NCI-H2029 treated with DMSO at 0.1 percent for 48 hours (cell line): ENCODE data around the gene CPT2.

ENCODE experiments used
- DNase-seq: peaks from one replicate; lab custom pipeline; 2025; lab: John Stamatoyannopoulos, UW

Gene CPT2

GRCh38 chr1:53218201-53218600 lies 21.6 kb downstream of the CPT2 start:
- DNase-seq: no peak

DNA sequence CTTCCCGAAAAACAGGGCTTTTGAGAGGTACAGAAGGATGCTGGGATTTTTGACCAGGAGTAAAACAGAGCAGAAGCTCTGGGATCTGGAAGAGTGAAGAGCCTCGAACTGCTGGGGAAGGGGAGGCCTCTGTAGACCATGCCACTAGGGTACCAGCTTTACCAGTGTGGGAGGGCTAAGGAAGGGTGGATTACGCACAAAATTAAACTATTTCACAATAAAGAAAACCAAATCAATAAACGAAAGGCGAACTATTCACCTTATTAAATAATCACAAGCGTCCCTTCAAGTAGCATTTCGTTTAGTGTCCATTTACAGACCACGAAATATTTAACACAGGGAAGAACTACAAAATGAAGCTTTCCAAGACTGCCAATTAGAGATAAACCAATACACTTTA lies 23.1 kb downstream of the CPT2 start:
- no peak for DNase-seq

GRCh38 chr1:53220171-53220961 lies 23.7 kb downstream of the CPT2 start, which contains the start of gene CZIB:
Gene CZIB (minus strand): TSS chr1:53220634. CDS start chr1:53220575, 59 bp downstream.
- DNase-seq: peak; percentile 93

DNA sequence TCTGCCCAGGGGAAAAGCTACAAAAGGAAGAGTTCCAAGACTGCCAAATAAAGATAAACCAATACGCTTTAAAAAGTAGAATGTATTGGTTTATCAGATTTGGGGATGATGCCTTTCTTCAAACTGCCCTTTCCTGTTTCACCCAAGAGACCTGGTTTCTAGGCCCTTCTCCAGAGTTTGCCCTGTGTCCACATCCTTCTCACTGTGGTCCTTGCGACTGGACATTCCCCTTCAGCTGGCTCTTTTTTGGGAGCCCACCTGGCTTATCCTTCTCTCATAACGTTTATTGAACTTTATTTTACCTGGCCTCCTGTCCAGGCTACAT lies 24.3 kb downstream of the CPT2 start:
- no peak for DNase-seq

DNA sequence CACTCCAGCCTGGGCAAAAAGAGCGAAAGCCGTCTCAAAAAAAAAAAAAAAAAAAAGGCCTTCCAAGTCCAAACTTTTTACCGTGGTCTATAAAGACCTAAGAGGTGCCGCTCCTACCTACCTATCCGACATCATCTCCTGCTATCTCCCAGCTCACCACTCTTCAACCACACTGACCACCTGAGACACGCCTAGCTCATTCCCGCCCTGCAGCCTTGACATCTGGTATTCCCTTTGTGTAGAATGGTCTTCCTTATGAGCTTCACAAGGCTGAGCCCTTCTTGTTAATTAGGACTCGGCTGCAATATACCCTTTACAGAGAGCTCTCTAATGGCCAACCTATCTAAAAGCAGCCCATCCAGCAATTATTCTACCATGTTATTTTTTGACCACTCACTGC lies 41.0 kb downstream of the CPT2 start:
- no peak for DNase-seq

GRCh38 chr1:53238197-53239155 lies 41.9 kb downstream of the CPT2 start, which contains the start of gene MAGOH:
Gene MAGOH (minus strand): TSS chr1:53238518. CDS start chr1:53238448, 70 bp downstream.
- DNase-seq: peak; percentile 89

- DNase-seq: no peak
These were observed 45.2 kb downstream of the CPT2 start for GRCh38 chr1:53241828-53242227.

DNA sequence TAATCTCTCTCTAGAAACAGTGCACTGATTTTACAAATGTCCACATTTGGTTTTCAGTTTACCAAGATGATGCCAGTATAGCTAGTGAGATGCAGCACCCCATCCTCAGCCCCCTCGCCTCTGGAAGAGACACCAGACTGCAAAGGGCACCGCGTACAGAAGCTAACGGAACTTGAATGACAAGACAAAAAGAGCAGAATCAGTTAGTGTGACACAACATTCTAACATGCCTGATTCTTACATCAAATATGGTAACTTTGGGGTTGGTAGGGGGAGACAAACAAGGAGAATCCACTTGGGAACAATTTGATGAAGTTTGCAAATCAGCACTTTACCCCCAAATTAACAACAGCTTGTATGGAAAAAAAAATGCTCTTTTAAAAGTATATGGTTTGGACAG lies 45.8 kb downstream of the CPT2 start:
- DNase-seq: no peak

- DNase-seq: no peak
These were observed 47.5 kb downstream of the CPT2 start for GRCh38 chr1:53244141-53244540.

DNA sequence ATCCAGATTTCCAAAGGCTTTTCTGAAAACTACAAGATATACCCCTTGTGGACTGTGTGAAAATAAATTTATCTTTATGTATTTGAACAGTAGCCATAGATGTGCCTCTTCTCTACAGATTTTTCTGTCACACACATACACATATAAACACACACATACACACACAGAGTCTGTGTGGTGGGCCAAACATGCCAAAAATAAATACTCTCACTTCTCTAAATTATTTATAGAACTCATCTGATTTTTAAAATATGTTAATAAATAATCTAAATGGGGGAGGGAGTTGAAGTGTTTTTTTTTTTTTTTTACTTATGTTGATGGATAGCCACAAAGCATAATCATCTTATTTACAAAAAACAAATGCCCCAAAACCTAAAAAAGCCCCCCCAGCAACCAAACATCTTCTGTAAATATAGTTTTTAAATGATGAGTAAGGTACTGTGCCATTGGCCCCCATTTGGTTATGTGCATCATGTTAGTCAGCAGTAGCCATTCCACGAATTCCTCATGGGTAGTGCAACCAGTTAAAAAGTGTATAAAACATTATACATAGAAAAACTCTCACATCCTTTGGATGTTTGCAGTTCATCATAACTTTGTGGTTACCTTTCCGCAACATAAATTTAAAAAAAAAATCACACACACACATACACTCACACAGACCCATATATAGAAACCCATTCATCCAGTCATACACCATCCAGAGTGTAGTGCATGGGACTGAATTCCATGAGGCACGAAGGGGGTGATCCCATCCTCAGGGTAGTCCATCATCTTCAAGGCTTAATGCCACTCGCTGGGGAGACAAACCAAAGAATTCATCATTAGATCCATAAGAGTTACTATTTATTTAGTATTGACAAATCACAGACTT lies 49.9 kb downstream of the CPT2 start:
- no peak for DNase-seq

DNA sequence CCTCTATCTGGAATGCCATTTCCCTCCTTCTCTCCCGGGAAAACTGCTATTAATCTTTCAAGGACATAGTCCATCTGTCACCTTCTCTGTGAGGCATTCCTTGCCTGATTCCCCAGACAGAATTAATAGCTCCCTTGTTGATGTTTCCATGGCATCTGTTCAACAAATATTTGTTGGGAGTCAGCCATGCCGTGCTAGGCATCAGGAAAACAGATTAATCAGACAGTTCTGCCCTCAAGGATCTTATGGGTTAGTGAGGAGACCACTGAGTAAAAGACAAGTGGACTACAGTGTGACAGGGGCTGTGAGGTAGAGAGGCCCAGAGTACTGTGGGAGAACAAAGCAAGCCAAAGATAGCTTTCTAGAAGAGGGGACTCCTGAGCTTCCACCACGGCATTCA lies 53.1 kb downstream of the CPT2 start:
- no peak for DNase-seq

DNA sequence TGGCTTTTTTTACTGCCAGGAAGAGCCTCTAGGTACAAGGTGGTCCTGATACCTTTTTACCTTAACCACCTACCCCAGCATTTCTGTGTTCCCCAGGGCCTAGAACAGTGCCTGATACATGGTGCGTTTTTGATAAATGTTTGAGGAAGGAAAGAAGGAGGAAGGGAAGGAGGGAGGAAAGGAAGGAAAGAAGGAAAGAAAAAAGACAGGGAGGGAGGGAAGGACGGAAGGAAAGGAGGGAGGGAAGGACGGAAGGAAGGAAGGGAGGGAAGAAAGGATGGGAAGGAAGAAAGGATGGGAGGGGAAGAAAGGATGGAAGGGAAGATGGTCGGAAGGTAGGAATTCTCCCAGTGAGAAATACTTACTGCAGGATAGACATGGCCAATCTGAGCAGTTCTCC lies 53.7 kb downstream of the CPT2 start:
- no peak for DNase-seq

DNA sequence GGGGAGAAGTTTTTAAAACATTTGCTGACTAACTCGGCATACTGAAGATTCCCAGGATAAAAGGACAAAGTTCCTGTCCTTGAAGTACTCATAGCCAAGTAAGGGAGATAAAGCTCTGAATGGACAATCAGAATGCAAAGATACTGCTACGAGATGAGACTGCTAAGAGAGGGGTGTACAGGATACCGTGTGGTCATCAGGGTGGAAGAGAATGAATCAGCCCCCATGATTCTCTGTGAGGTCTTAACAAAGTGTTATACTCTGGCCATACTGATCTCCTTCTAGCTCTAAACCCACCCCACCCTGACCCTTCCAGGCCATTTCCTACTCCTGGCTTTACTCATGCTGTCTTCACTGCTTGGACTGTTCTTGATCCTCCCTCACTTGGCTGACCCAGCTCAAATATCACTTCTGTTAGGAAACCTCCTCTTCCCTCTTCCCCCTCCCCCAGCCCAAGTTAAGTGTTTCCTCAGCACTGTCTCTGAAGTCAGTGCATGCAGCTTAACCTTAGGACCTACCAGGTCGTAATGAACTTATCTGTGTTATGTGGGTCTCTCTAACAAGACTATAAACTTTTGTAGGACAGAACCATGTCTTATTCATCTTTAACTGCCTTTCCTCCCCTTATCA lies 57.5 kb downstream of the CPT2 start:
- no peak for DNase-seq

DNA sequence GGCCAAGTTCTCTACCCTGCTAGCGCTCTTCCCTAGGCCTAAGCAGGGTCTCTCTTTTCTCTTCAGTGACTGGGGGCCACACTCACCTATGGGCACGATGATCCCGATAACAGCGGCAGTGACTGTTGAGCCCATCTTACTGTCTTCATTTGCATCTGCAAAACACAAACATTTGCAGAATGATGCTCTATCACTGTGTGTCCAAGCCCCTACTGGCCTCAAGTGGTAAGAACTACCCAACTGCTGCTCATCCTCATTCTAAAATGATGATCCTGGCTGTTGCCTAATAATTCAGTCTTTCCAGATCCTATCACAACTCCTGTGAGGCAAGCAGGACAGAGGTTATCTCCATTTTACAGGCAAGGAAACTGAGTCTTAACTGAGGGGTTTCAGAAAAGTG lies 58.4 kb downstream of the CPT2 start:
- no peak for DNase-seq

GRCh38 chr1:53256511-53257453 lies 60.2 kb downstream of the CPT2 start:
- no peak for DNase-seq

DNA sequence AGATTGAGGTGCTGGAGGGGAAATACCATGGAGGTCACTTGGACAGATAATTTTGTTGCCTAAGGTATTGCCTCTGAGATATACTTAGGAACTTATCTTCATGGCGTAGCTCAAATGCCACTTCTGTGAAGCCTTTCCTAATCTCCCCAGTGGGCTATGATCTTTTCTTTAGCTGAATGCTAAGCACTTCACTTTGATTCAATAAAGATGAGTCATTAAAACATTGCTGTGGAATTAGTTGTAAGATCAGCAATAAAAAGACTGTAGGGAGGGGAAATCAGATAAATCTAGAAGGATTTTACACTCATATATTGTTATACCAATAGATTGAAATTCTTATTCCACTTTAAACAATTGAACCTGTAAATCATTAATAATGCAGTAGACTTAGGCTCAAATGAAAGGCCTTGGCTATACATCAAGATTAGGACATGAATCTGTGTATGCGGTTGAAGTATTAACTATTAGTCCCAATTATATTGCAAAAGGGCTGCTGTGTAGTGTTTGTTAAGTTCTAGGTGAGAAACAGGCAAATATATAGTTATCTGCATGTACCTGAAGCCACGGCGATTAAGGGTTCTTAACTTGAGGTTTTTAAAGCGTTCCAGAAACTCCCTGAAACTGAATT lies 60.9 kb downstream of the CPT2 start:
- DNase-seq: no peak

DNA sequence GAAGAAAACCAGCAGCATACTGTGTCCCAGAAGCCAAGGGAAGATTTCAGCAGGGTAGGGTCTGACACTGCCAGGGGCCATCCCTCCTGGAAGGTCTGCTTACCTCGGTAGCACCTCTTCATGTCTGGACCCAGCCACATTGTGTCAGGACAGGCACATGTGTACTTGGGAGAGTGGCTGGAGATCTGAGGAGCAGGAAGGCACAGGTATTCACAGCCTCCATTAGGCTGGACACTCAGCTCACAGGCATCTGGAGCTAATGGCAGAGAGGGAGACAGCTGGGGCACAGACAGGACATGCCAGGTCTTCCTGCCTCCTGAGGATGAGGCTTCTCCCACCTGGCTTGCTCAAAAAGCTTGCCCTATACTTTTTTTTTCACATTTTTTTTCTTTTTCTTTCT lies 61.6 kb downstream of the CPT2 start:
- DNase-seq: no peak

DNA sequence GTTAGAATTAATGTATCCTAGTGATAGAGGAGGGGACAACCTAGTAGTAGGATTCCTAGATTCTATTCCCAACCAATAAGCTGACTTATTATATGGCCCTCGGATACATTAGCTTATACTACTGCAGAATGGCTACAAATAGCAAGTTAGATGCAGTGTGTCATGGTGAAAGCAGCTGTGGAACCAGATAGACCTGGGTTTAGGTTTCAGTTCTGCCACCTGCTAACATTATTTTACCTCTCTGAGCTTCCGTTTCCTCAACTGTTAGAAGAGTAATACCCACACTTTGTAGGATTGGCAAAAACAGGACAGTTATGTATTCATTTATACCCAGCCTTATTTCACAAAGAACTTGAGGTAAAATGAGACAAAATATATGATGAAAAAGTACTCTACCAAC lies 63.3 kb downstream of the CPT2 start:
- DNase-seq: no peak

- no peak for DNase-seq
These were observed 64.1 kb downstream of the CPT2 start for GRCh38 chr1:53260631-53261247.

GRCh38 chr1:53262000-53262399 lies 65.4 kb downstream of the CPT2 start:
- no peak for DNase-seq
